HG03159 (cell line): ENCODE data around the gene GNB5.

Experiments used
- ATAC-seq: cut with Tn5 transposase; IDR thresholded peaks from one replicate; pipeline ENCODE4 v1.9.1; 2021; ENCODE audit warnings: mild to moderate bottlenecking, moderate library complexity; ENCODE audit not compliant: unreplicated experiment

The GNB5 gene

GRCh38 chr15:52146776-52147175 lies 44.4 kb downstream of the GNB5 start:
- ATAC-seq = no peak

GRCh38 chr15:52146261-52146660 lies 44.9 kb downstream of the GNB5 start:
- no peak for ATAC-seq

- ATAC-seq = no peak
Measured at GRCh38 chr15:52144656-52145178, 46.5 kb downstream of the GNB5 start.

- ATAC-seq = no peak
Measured at GRCh38 chr15:52143873-52144272, 47.3 kb downstream of the GNB5 start.

- no peak for ATAC-seq
Measured at GRCh38 chr15:52140646-52141045, 50.5 kb downstream of the GNB5 start.

- peak; percentile 59 for ATAC-seq
Measured at GRCh38 chr15:52139599-52140462, 51.4 kb downstream of the GNB5 start.

- no peak for ATAC-seq
Measured at GRCh38 chr15:52137432-52138357, 53.5 kb downstream of the GNB5 start.

- ATAC-seq = no peak
Measured at GRCh38 chr15:52136442-52136980, 54.7 kb downstream of the GNB5 start.

- ATAC-seq = no peak
Measured at GRCh38 chr15:52134502-52135144, 56.6 kb downstream of the GNB5 start.

GRCh38 chr15:52133510-52134220 lies 57.5 kb downstream of the GNB5 start:
- ATAC-seq = no peak

- ATAC-seq = no peak
Measured at GRCh38 chr15:52132066-52132465, 59.1 kb downstream of the GNB5 start.

GRCh38 chr15:52128568-52128967 lies 62.6 kb downstream of the GNB5 start:
- ATAC-seq = no peak

GRCh38 chr15:52124270-52124880 lies 66.8 kb downstream of the GNB5 start:
- no peak for ATAC-seq

GRCh38 chr15:52121896-52122295 lies 69.3 kb downstream of the GNB5 start:
- no peak for ATAC-seq

GRCh38 chr15:52121006-52121405 lies 70.2 kb downstream of the GNB5 start:
- ATAC-seq = no peak

- no peak for ATAC-seq
Measured at GRCh38 chr15:52120488-52120887, 70.7 kb downstream of the GNB5 start.

- no peak for ATAC-seq
Measured at GRCh38 chr15:52118969-52119749, 72.0 kb downstream of the GNB5 start.

GRCh38 chr15:52117549-52117948 lies 73.6 kb downstream of the GNB5 start:
- no peak for ATAC-seq
